ENCODE measurements around the gene HLA-B. TPM values are rescaled to one million over a fixed set of nuclear protein-coding genes. Genes with fewer than 3 reads are reported as not detected.
A peak's percentile ranks its signal among the peaks of the same experiment; 100 is the strongest.

Gene HLA-B
- total RNA-seq, 4 donors from 2014 or later: 193 to 1,414 (median 554) TPM

- Histone ChIP-seq H3K9me3 (no peaks in the 10 kb centered on the region), H3K27me3 (peaks cover 0 to 84% (median 0%) of the 10 kb centered on the region in 4 donors), H3K36me3 (no peaks in the 10 kb centered on the region), H3K4me1 (peaks cover 0 to 9% (median 0%) of the 10 kb centered on the region in 3 donors), H3K4me3 (no peak overlapping the region), H3K27ac (no peak overlapping the region)
- TF ChIP-seq CTCF (IDR thresholded peaks at IDR 0.05) (no peak), POLR2A (IDR thresholded peaks at IDR 0.05) (no peak)
- 74 to 80% methylated on average over 2 of the region's 2 CpGs for WGBS, 2 donors
- DNase-seq: no peak
- intact Hi-C loops (cut with DNase I): loop anchor here (5.0 kb wide), 2 partner anchors 176 to 231 kb away; partner anchors contain the start of gene PSORS1C2
Observed at GRCh38 chr6:31368461-31368860, 11.5 kb upstream of the HLA-B start.

GRCh38 chr6:31366693-31367470, 9.9 kb upstream of the HLA-B start:
- DNase-seq: peak; percentile 44
- TF ChIP-seq POLR2A (IDR thresholded peaks at IDR 0.05) (no peak), CTCF (IDR thresholded peaks at IDR 0.05) (peak; percentile 86 to 98 (median 95))
- H3K4me3 ChIP-seq: peak overlapping the region in 3 of 4 donors; percentile 28 to 58 (median 34)
- WGBS, 2 donors: 6 to 11% methylated on average over 17 to 19 of the region's 30 CpGs
- intact Hi-C loops (cut with DNase I): loop anchor here (5.0 kb wide), 2 partner anchors 175 to 230 kb away; partner anchors contain the start of gene PSORS1C2
- no peaks in the 10 kb centered on the region for H3K9me3 ChIP-seq
- H3K4me1 ChIP-seq: peaks cover 0 to 9% (median 0%) of the 10 kb centered on the region in 3 donors
- H3K36me3 ChIP-seq: no peaks in the 10 kb centered on the region
- no peak overlapping the region for H3K27ac ChIP-seq
- H3K27me3 ChIP-seq: peaks cover 0 to 83% (median 0%) of the 10 kb centered on the region in 4 donors

GRCh38 chr6:31365864-31366263, 8.9 kb upstream of the HLA-B start:
- Histone ChIP-seq H3K27ac (no peak overlapping the region), H3K4me1 (peaks cover 0 to 9% (median 0%) of the 10 kb centered on the region in 3 donors), H3K9me3 (no peaks in the 10 kb centered on the region), H3K27me3 (peaks cover 0 to 84% (median 0%) of the 10 kb centered on the region in 4 donors), H3K36me3 (no peaks in the 10 kb centered on the region), H3K4me3 (no peak overlapping the region)
- TF ChIP-seq POLR2A (IDR thresholded peaks at IDR 0.05) (no peak), CTCF (IDR thresholded peaks at IDR 0.05) (no peak)
- 73 to 78% methylated on average over 5 of the region's 5 CpGs for WGBS, 2 donors
- intact Hi-C loops (cut with DNase I): loop anchor here (5.0 kb wide), 2 partner anchors 174 to 229 kb away; partner anchors contain the start of gene PSORS1C2
- DNase-seq: no peak

GRCh38 chr6:31363811-31364210, 6.8 kb upstream of the HLA-B start:
- peaks cover 0 to 65% (median 0%) of the 10 kb centered on the region in 4 donors for H3K27me3 ChIP-seq
- TF ChIP-seq POLR2A (IDR thresholded peaks at IDR 0.05) (no peak), CTCF (IDR thresholded peaks at IDR 0.05) (no peak)
- no peak overlapping the region for H3K4me3 ChIP-seq
- DNase-seq: no peak
- no peaks in the 10 kb centered on the region for H3K9me3 ChIP-seq
- intact Hi-C loops (cut with DNase I): no loop called here
- no peak overlapping the region for H3K27ac ChIP-seq
- H3K36me3 ChIP-seq: no peaks in the 10 kb centered on the region
- peaks cover 0 to 9% (median 0%) of the 10 kb centered on the region in 3 donors for H3K4me1 ChIP-seq

GRCh38 chr6:31362751-31363150, 5.8 kb upstream of the HLA-B start:
- no peak for DNase-seq
- intact Hi-C loops (cut with DNase I): no loop called here
- peaks cover 0 to 54% (median 0%) of the 10 kb centered on the region in 4 donors for H3K27me3 ChIP-seq

More at GRCh38 chr6:31362751-31363150, 5.8 kb upstream of the HLA-B start:
- H3K4me3 ChIP-seq: no peak overlapping the region
- H3K36me3 ChIP-seq: no peaks in the 10 kb centered on the region
- 70 to 88% methylated on average over 4 of the region's 5 CpGs for WGBS, 2 donors
- H3K27ac ChIP-seq: no peak overlapping the region
- H3K9me3 ChIP-seq: no peaks in the 10 kb centered on the region
- TF ChIP-seq CTCF (IDR thresholded peaks at IDR 0.05) (no peak), POLR2A (IDR thresholded peaks at IDR 0.05) (no peak)
- H3K4me1 ChIP-seq: peaks cover 0 to 9% (median 0%) of the 10 kb centered on the region in 3 donors
